Measurements from ENCODE around the gene NSUN5. TPM values are rescaled to one million over a fixed set of nuclear protein-coding genes. Genes with fewer than 3 reads are reported as not detected.

The NSUN5 gene
- total and polyA plus RNA-seq, 9 of the 15 experiments (the other 6 are each of a cell fraction or from before 2014, with no cell fraction given), result 4.7 to 115 (median 43.0) TPM

GRCh38 chr7:73353243-73353642 lies 44.6 kb upstream of the NSUN5 start:
- POLR2A ChIA-PET, result no interaction called here
- Histone ChIP-seq H3K4me3 (no peak overlapping the region), H3K4me2 (ENCODE audit: insufficient read depth, low read length) (no peak overlapping the region), H3K27ac (ENCODE audit: extremely low read depth, low read depth, low read length) (no peak overlapping the region), H3K9me3 (replicated peaks; ENCODE audit: control insufficient read depth, insufficient read depth, low read depth, low read length) (peaks cover 2% of the 10 kb centered on the region), H3K9me1 (ENCODE audit: control insufficient read depth, insufficient read depth, low read length) (no peaks in the 10 kb centered on the region), H3K27me3 (ENCODE audit: control insufficient read depth in 2 of 2, insufficient read depth in 2 of 2, low read length in 2 of 2) (peaks cover 67 to 90% of the 10 kb centered on the region in 2 experiments), H3K36me3 (ENCODE audit: control insufficient read depth, insufficient read depth, low read length) (no peaks in the 10 kb centered on the region), H3K9ac (ENCODE audit: insufficient read depth in 1 of 2, low read depth in 2 of 2, low read length in 2 of 2) (no peak overlapping the region), H2AFZ (ENCODE audit: low read depth, low read length) (no peak overlapping the region), H3K4me1 (replicated peaks in 1 of 2; ENCODE audit: control insufficient read depth in 2 of 2, insufficient read depth in 2 of 2, low read length in 2 of 2) (peaks cover 0 to 10% of the 10 kb centered on the region in 2 experiments; a peak in 2 of 5 replicates), H3K79me2 (ENCODE audit: control insufficient read depth, insufficient read depth, low read length) (no peaks in the 10 kb centered on the region), H4K20me1 (replicated peaks; ENCODE audit: control insufficient read depth, insufficient read depth, low read length) (no peaks in the 10 kb centered on the region)
- DNase-seq (ENCODE audit: extremely low read depth in 1 of 4, low spot score in 3 of 4) (no peak), ATAC-seq (no peak), FAIRE-seq (no peak)
- CTCF ChIA-PET (ENCODE audit: low intra/inter-chr PET ratio), result no interaction called here
- BruUV-seq (replicated peaks), result no TSS peak
- TF ChIP-seq ATF3 (IDR thresholded peaks at IDR 0.05) (peak; percentile 38; the same call in 1 of the 2 replicates), ATF3 (CRISPR knock-in tag; conservative IDR thresholded peaks at IDR 0.05) (no peak), SMAD2 (IDR thresholded peaks at IDR 0.05; ENCODE audit: low read depth, low read length) (no peak)
- in situ Hi-C loops (cut with MboI), result no loop called here
- intact Hi-C loops (cut with micrococcal nuclease), result no loop called here
- 3% methylated on average over 6 of the region's 6 CpGs for WGBS (ENCODE audit: insufficient coverage, low coverage, missing lambda C conversion rate)

- ChIA-PET CTCF (ENCODE audit: low intra/inter-chr PET ratio) (no interaction called here), POLR2A (no interaction called here)
- DNase-seq (ENCODE audit: extremely low read depth in 1 of 4, low spot score in 3 of 4) (no peak), FAIRE-seq (no peak), ATAC-seq (no peak)
- no peak overlapping the region for H3K9ac ChIP-seq (ENCODE audit: insufficient read depth in 1 of 2, low read depth in 2 of 2, low read length in 2 of 2)
- no peak overlapping the region for H3K27ac ChIP-seq (ENCODE audit: extremely low read depth, low read depth, low read length)
- peaks cover 0 to 5% of the 10 kb centered on the region in 2 experiments; a peak in 2 of 5 replicates for H3K4me1 ChIP-seq (replicated peaks in 1 of 2; ENCODE audit: control insufficient read depth in 2 of 2, insufficient read depth in 2 of 2, low read length in 2 of 2)
- in situ Hi-C loops (cut with MboI) (no loop called here), intact Hi-C loops (cut with micrococcal nuclease) (no loop called here)
- H3K36me3 ChIP-seq (ENCODE audit: control insufficient read depth, insufficient read depth, low read length), result no peaks in the 10 kb centered on the region
- no peak overlapping the region for H3K4me2 ChIP-seq (ENCODE audit: insufficient read depth, low read length)
- no peaks in the 10 kb centered on the region for H3K79me2 ChIP-seq (ENCODE audit: control insufficient read depth, insufficient read depth, low read length)
- H3K27me3 ChIP-seq (ENCODE audit: control insufficient read depth in 2 of 2, insufficient read depth in 2 of 2, low read length in 2 of 2), result peaks cover 63 to 88% of the 10 kb centered on the region in 2 experiments
- H3K4me3 ChIP-seq, result no peak overlapping the region
- H3K9me3 ChIP-seq (replicated peaks; ENCODE audit: control insufficient read depth, insufficient read depth, low read depth, low read length), result peaks cover 2% of the 10 kb centered on the region
- no peak overlapping the region for H2AFZ ChIP-seq (ENCODE audit: low read depth, low read length)
- WGBS (ENCODE audit: insufficient coverage, low coverage, missing lambda C conversion rate), result 15% methylated on average over 3 of the region's 3 CpGs
- no TSS peak for BruUV-seq (replicated peaks)
- peak; percentile 55 for TF ChIP-seq RBM25 (IDR thresholded peaks at IDR 0.05; ENCODE audit: low read depth, low read length, severe bottlenecking)
- TF ChIP-seq USF2 (CRISPR knock-in tag; IDR thresholded peaks at IDR 0.05), result no peak
- no peak for TF ChIP-seq HNRNPUL1 (IDR thresholded peaks at IDR 0.05; ENCODE audit: low read length)
- no peak for TF ChIP-seq ZNF583 (CRISPR knock-in tag; IDR thresholded peaks at IDR 0.05)
- TF ChIP-seq BCOR (IDR thresholded peaks at IDR 0.05), result 0 out of 2 replicates have a peak, but pooled peaks have one; percentile 24
- no peaks in the 10 kb centered on the region for H4K20me1 ChIP-seq (replicated peaks; ENCODE audit: control insufficient read depth, insufficient read depth, low read length)
- H3K9me1 ChIP-seq (ENCODE audit: control insufficient read depth, insufficient read depth, low read length), result no peaks in the 10 kb centered on the region
These were observed 44.2 kb upstream of the NSUN5 start for GRCh38 chr7:73352784-73353183.

All from K562 (cell line).